Measurements from ENCODE around the gene IRF2.

Gene IRF2

GRCh38 chr4:184432127-184432922 is 42.0 kb downstream of the IRF2 start:
- TF ChIP-seq, protein P1, sequence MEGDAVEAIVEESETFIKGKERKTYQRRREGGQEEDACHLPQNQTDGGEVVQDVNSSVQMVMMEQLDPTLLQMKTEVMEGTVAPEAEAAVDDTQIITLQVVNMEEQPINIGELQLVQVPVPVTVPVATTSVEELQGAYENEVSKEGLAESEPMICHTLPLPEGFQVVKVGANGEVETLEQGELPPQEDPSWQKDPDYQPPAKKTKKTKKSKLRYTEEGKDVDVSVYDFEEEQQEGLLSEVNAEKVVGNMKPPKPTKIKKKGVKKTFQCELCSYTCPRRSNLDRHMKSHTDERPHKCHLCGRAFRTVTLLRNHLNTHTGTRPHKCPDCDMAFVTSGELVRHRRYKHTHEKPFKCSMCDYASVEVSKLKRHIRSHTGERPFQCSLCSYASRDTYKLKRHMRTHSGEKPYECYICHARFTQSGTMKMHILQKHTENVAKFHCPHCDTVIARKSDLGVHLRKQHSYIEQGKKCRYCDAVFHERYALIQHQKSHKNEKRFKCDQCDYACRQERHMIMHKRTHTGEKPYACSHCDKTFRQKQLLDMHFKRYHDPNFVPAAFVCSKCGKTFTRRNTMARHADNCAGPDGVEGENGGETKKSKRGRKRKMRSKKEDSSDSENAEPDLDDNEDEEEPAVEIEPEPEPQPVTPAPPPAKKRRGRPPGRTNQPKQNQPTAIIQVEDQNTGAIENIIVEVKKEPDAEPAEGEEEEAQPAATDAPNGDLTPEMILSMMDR (IDR thresholded peaks at IDR 0.05; ENCODE audit: low read depth, low read length), result no peak

GRCh38 chr4:184430163-184430562 is 44.2 kb downstream of the IRF2 start:
- H3K4me3 ChIP-seq (ENCODE audit: low read depth, low read length), result no peak overlapping the region
- TF ChIP-seq, protein P1 (IDR thresholded peaks at IDR 0.05; ENCODE audit: low read depth, low read length), result no peak

More at GRCh38 chr4:184432127-184432922, 42.0 kb downstream of the IRF2 start:
- H3K4me3 ChIP-seq (ENCODE audit: low read depth, low read length), result no peak overlapping the region

- H3K4me3 ChIP-seq (ENCODE audit: low read depth, low read length), result no peak overlapping the region
Measured at GRCh38 chr4:184428787-184429186, 45.6 kb downstream of the IRF2 start.

DNA sequence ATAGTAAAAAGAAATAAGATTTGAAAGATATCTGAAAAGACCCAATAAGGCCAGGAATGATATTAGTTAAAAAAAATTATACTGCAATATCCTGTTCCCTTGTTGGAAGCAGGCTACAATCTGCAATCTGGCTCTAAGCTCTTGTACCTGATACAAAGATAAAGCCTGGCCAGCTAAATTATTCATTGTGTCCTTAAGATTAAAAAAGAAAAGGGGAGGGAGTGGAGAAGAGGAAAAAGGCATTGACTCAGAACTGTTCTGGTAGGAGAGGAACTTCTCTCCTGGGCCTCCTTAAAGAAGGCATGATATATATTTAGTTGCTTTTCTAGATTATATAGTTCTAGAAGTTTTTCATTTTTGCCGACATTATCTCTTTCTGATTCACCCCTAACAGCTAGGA is 46.7 kb downstream of the IRF2 start:
- no peak overlapping the region for H3K4me3 ChIP-seq (ENCODE audit: low read depth, low read length)

More at GRCh38 chr4:184428787-184429186, 45.6 kb downstream of the IRF2 start:
- TF ChIP-seq, protein P1 (IDR thresholded peaks at IDR 0.05; ENCODE audit: low read depth, low read length), result no peak

DNA sequence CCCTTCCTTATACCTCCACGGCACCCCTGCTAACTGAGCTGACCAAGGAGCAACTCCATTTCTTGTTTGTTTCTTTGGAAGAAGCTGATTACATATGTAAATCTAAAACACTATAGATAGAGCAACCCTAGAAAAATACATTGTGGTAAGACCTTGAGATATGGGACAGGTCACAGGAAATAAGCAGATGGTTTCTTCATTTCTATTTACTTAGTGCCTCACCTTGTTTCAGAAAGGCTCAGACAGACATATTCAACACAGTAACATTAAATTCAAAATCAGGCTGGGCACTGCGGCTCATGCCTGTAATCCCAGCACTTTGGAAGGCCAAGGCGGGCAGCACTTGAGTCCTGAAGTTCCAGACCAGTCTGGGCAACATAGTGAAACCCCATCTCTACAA is 47.3 kb downstream of the IRF2 start:
- H3K4me3 ChIP-seq (ENCODE audit: low read depth, low read length), result no peak overlapping the region
- TF ChIP-seq, protein P1 (IDR thresholded peaks at IDR 0.05; ENCODE audit: low read depth, low read length), result no peak

More for the DNA sequence above, 46.7 kb downstream of the IRF2 start:
- TF ChIP-seq, protein P1 (IDR thresholded peaks at IDR 0.05; ENCODE audit: low read depth, low read length), result no peak

- TF ChIP-seq, protein P1 (IDR thresholded peaks at IDR 0.05; ENCODE audit: low read depth, low read length), result no peak
- H3K4me3 ChIP-seq (ENCODE audit: low read depth, low read length), result no peak overlapping the region
Measured at GRCh38 chr4:184424993-184425758, 49.2 kb downstream of the IRF2 start.

- no peak overlapping the region for H3K4me3 ChIP-seq (ENCODE audit: low read depth, low read length)
- TF ChIP-seq, protein P1 (IDR thresholded peaks at IDR 0.05; ENCODE audit: low read depth, low read length), result no peak
Measured at GRCh38 chr4:184424279-184424678, 50.1 kb downstream of the IRF2 start.

Data from WI38 (cell line).